ENCODE results near the gene SLC4A2.

DNA sequence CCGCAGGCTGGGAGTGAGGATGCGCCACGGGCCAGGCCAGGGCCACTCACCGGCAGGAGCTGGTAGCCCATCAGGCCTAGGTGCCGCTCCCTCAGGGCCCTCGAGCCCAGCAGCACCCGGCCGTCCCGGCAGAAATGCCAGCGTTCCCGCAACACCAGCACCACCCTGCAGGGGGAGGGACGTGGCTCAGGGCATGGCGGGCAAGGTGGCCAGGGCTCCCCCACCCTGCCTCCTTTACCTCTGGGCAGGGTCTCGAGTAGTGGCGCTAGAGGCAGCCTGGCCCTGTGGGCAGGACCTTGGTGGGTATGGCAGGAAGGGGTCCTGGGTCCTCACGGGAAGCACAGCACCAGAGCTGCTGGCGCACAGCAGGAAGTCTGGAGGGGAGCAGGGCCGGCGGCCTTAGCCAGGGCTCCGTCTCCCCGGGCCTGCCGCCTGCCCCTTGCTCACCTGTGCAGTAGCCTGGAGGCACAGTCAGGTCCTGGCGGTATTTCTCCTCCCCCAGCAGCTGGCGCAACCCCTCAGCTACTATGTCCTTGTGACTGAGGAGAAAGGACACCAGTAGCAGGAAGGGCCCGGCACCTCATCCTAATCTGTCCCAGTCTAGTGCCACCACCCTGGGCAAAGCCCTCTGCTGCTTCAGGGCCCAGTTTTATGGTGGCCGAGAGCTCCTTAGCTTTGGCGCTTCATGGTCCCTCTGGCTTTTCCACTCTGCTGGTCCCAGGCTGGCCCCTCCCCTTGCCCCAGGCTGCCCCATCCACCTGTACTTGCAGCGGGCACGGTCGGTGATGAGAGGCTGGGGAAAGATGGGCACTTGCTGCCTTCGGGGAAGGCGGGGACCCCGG, 17.7 kb downstream of the SLC4A2 start:
- no peak for TF ChIP-seq ESRRG (CRISPR knock-in tag; IDR thresholded peaks at IDR 0.05)
- TF ChIP-seq ZFP30 (CRISPR knock-in tag; IDR thresholded peaks at IDR 0.05) = no peak
- TF ChIP-seq OSR1 (CRISPR knock-in tag; IDR thresholded peaks at IDR 0.05) = no peak
- TF ChIP-seq, protein P1, sequence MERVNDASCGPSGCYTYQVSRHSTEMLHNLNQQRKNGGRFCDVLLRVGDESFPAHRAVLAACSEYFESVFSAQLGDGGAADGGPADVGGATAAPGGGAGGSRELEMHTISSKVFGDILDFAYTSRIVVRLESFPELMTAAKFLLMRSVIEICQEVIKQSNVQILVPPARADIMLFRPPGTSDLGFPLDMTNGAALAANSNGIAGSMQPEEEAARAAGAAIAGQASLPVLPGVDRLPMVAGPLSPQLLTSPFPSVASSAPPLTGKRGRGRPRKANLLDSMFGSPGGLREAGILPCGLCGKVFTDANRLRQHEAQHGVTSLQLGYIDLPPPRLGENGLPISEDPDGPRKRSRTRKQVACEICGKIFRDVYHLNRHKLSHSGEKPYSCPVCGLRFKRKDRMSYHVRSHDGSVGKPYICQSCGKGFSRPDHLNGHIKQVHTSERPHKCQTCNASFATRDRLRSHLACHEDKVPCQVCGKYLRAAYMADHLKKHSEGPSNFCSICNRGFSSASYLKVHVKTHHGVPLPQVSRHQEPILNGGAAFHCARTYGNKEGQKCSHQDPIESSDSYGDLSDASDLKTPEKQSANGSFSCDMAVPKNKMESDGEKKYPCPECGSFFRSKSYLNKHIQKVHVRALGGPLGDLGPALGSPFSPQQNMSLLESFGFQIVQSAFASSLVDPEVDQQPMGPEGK (CRISPR knock-in tag; IDR thresholded peaks at IDR 0.05; ENCODE audit: borderline replicate concordance) = no peak
- TF ChIP-seq ZFP3 (CRISPR knock-in tag; IDR thresholded peaks at IDR 0.05) = no peak
- no peak for TF ChIP-seq ZNF70 (CRISPR knock-in tag; IDR thresholded peaks at IDR 0.05)
